Measurements from ENCODE around the gene C9orf43. TPM values are rescaled to one million over a fixed set of nuclear protein-coding genes. Genes with fewer than 3 reads are reported as not detected.

Gene C9orf43
- total and polyA plus RNA-seq, 9 of the 15 experiments (the other 6 are each of a cell fraction or from before 2014, with no cell fraction given), result 0.21 to 0.58 (median 0.33) TPM

DNA sequence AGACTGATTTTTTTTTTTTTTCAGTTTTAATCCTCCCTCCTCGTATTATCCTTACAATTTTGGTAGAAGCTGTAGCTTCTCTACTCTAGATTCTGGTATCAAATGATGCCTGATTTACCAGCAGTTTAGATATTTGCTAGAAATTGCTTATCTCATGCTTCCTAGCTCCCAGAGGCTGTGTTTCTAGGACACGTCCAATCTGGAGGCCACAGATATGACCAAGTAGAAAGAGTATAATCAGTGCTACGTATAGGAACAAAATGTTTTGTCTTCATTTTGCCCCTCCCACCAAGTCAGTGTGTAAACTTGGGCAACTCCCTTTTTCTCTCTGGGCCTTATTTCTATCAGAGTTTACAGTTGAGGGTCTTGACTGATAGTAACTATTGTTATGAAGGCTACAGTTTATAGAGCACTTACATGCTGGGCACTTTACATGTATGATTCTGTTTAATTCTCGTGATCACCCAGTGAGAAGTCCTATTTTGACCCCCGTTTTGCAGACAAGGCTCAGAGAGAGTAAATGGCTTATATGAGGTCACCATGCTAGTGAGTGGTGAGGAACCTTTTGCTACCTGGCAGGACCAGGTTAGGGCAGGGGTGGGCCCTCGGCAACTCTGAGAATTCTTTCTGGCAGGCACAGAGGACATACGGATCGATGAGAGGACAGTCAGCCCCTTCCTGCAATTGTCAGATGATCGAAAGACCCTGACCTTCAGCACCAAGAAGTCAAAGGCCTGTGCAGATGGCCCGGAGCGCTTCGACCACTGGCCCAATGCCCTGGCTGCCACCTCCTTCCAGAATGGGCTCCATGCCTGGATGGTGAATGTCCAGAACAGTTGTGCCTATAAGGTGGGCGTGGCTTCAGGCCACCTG, 41.3 kb upstream of the C9orf43 start:
- H3K9me1 ChIP-seq (ENCODE audit: control insufficient read depth, insufficient read depth, low read length), result no peaks in the 10 kb centered on the region
- POLR2A ChIA-PET, result interaction anchor here (0.6 to 1.2 kb wide), 5 partner anchors 17 to 801 kb away, joined by 3 to 6 read pairs (median 3); partner anchors contain the start of genes CDC26 and PRPF4
- FAIRE-seq (peak; percentile 68), DNase-seq (ENCODE audit: extremely low read depth in 1 of 4, low spot score in 3 of 4) (peak; percentile 57 to 91 (median 73)), ATAC-seq (peak; percentile 89)
- peaks cover 17% of the 10 kb centered on the region; the same call in 2 of the 3 replicates for H3K36me3 ChIP-seq (ENCODE audit: control insufficient read depth, insufficient read depth, low read length)
- H3K9me3 ChIP-seq (replicated peaks; ENCODE audit: control insufficient read depth, insufficient read depth, low read depth, low read length), result no peaks in the 10 kb centered on the region
- BruUV-seq (replicated peaks), result no TSS peak
- intact Hi-C loops (cut with micrococcal nuclease) (no loop called here), in situ Hi-C loops (cut with MboI) (no loop called here)
- peak overlapping the region in 1 of 2 experiments; percentile 1; a peak in 1 of 4 replicates for H3K9ac ChIP-seq (ENCODE audit: insufficient read depth in 1 of 2, low read depth in 2 of 2, low read length in 2 of 2)
- H3K4me2 ChIP-seq (ENCODE audit: insufficient read depth, low read length), result peak overlapping the region; percentile 35; the same call in 1 of the 2 replicates
- CTCF ChIA-PET (ENCODE audit: low intra/inter-chr PET ratio), result no interaction called here
- H3K27me3 ChIP-seq (ENCODE audit: control insufficient read depth in 2 of 2, insufficient read depth in 2 of 2, low read length in 2 of 2), result no peaks in the 10 kb centered on the region
- H2AFZ ChIP-seq (ENCODE audit: low read depth, low read length), result no peak overlapping the region
- peaks cover 12% of the 10 kb centered on the region; the same call in 1 of the 2 replicates for H4K20me1 ChIP-seq (replicated peaks; ENCODE audit: control insufficient read depth, insufficient read depth, low read length)
- 25% methylated on average over 13 of the region's 13 CpGs for WGBS (ENCODE audit: insufficient coverage, low coverage, missing lambda C conversion rate)
- no peaks in the 10 kb centered on the region for H3K79me2 ChIP-seq (ENCODE audit: control insufficient read depth, insufficient read depth, low read length)
- H3K27ac ChIP-seq (ENCODE audit: extremely low read depth, low read depth, low read length), result no peak overlapping the region
- peaks cover 23 to 24% of the 10 kb centered on the region in 2 experiments for H3K4me1 ChIP-seq (replicated peaks in 1 of 2; ENCODE audit: control insufficient read depth in 2 of 2, insufficient read depth in 2 of 2, low read length in 2 of 2)
- H3K4me3 ChIP-seq, result no peak overlapping the region
- TF ChIP-seq WHSC1 (IDR thresholded peaks at IDR 0.05; ENCODE audit: low read length) (no peak), MAFK (IDR thresholded peaks at IDR 0.05; ENCODE audit: low read length) (peak; percentile 48), CXXC5 (CRISPR knock-in tag; IDR thresholded peaks at IDR 0.05) (peak; percentile 94), COPS2 (conservative IDR thresholded peaks at IDR 0.05) (no peak), ZC3H4 (CRISPR knock-in tag; IDR thresholded peaks at IDR 0.05; ENCODE audit: borderline replicate concordance) (no peak), FOXA3 (CRISPR knock-in tag; conservative IDR thresholded peaks at IDR 0.05 in 1 of 2, IDR thresholded peaks at IDR 0.05 in 1 of 2) (peak in 1 of 2 experiments; percentile 59; a peak in 2 of 4 replicates), CCNT2 (IDR thresholded peaks at IDR 0.05; ENCODE audit: borderline replicate concordance, extremely low read depth, insufficient read length, low read depth, low read length) (peak; percentile 89), PHF21A (IDR thresholded peaks at IDR 0.05; ENCODE audit: borderline replicate concordance, low read depth) (no peak), POLR2AphosphoS2 (IDR thresholded peaks at IDR 0.05; ENCODE audit: low read length) (no peak), EP400 (IDR thresholded peaks at IDR 0.05) (no peak; the same call in 1 of the 2 replicates)
- TF ChIP-seq, protein P1, sequence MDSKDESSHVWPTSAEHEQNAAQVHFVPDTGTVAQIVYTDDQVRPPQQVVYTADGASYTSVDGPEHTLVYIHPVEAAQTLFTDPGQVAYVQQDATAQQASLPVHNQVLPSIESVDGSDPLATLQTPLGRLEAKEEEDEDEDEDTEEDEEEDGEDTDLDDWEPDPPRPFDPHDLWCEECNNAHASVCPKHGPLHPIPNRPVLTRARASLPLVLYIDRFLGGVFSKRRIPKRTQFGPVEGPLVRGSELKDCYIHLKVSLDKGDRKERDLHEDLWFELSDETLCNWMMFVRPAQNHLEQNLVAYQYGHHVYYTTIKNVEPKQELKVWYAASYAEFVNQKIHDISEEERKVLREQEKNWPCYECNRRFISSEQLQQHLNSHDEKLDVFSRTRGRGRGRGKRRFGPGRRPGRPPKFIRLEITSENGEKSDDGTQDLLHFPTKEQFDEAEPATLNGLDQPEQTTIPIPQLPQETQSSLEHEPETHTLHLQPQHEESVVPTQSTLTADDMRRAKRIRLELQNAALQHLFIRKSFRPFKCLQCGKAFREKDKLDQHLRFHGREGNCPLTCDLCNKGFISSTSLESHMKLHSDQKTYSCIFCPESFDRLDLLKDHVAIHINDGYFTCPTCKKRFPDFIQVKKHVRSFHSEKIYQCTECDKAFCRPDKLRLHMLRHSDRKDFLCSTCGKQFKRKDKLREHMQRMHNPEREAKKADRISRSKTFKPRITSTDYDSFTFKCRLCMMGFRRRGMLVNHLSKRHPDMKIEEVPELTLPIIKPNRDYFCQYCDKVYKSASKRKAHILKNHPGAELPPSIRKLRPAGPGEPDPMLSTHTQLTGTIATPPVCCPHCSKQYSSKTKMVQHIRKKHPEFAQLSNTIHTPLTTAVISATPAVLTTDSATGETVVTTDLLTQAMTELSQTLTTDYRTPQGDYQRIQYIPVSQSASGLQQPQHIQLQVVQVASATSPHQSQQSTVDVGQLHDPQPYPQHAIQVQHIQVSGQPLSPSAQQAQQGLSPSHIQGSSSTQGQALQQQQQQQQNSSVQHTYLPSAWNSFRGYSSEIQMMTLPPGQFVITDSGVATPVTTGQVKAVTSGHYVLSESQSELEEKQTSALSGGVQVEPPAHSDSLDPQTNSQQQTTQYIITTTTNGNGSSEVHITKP (IDR thresholded peaks at IDR 0.05; ENCODE audit: partially characterized antibody), result peak; percentile 44
- TF ChIP-seq, protein P2, sequence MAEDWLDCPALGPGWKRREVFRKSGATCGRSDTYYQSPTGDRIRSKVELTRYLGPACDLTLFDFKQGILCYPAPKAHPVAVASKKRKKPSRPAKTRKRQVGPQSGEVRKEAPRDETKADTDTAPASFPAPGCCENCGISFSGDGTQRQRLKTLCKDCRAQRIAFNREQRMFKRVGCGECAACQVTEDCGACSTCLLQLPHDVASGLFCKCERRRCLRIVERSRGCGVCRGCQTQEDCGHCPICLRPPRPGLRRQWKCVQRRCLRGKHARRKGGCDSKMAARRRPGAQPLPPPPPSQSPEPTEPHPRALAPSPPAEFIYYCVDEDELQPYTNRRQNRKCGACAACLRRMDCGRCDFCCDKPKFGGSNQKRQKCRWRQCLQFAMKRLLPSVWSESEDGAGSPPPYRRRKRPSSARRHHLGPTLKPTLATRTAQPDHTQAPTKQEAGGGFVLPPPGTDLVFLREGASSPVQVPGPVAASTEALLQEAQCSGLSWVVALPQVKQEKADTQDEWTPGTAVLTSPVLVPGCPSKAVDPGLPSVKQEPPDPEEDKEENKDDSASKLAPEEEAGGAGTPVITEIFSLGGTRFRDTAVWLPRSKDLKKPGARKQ (CRISPR knock-in tag; IDR thresholded peaks at IDR 0.05), result no peak
